ENCODE results near the gene ITGBL1.

GRCh38 chr13:101567841-101568240, 115.4 kb downstream of the ITGBL1 start:
- TF ChIP-seq EZH2phosphoT487 (IDR thresholded peaks at IDR 0.05; ENCODE audit: unreplicated experiment) (no peak), JUNB (IDR thresholded peaks at IDR 0.05; ENCODE audit: unreplicated experiment) (no peak), ZNF331 (CRISPR knock-in tag; IDR thresholded peaks at IDR 0.05; ENCODE audit: low read depth) (no peak), POLR2AphosphoS5 (IDR thresholded peaks at IDR 0.05; ENCODE audit: low read depth) (no peak), CREB1 (CRISPR knock-in tag; IDR thresholded peaks at IDR 0.05; ENCODE audit: low read depth) (no peak), CTCF (conservative IDR thresholded peaks at IDR 0.05; ENCODE audit: low read depth in 2 of 2) (no peak), EZH2 (IDR thresholded peaks at IDR 0.05; ENCODE audit: low read depth, unreplicated experiment) (no peak)

Data from GM23338 (cell line).